ENCODE data around the gene CARS2. TPM values are rescaled to one million over a fixed set of nuclear protein-coding genes. Genes with fewer than 3 reads are reported as not detected.

The CARS2 gene
- total and polyA plus RNA-seq, 4 experiments from 2014 or later: 36.0 to 102 (median 79.6) TPM

DNA sequence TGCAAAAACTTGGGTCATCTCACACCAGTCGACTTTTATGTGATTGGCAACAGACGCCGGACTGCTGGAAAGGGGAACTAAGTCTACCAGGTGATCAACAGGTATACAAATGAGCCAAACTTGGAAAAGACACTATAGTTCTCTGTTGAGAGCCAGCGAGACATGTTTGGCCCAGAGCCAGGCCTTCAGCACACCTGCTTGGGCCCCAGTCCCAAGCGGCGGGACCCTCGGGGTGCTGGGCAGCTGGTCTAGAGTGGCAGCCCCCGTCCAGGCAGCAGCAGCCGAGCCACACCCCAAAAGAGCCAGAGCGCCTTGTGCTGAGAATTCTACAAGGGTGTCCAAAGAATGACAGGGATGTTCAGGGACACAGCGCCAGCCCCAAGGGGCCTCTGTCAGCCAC, 62.6 kb downstream of the CARS2 start:
- H3K27me3 ChIP-seq (ENCODE audit: insufficient read depth, low read length): no peaks in the 10 kb centered on the region
- ChIA-PET POLR2A (ENCODE audit: partially characterized antibody) (no interaction called here), CTCF (ENCODE audit: partially characterized antibody) (no interaction called here)
- no peaks in the 10 kb centered on the region for H3K9me3 ChIP-seq (ENCODE audit: control insufficient read depth in 1 of 2, low read length in 2 of 2)
- H3K4me3 ChIP-seq (ENCODE audit: low read length in 2 of 2): no peak overlapping the region
- peaks cover 28% of the 10 kb centered on the region for H3K36me3 ChIP-seq (ENCODE audit: insufficient read depth, low read length)
- H3K27ac ChIP-seq (ENCODE audit: low read depth, low read length): no peak overlapping the region
- no peaks in the 10 kb centered on the region for H3K4me1 ChIP-seq (ENCODE audit: insufficient read depth, low read length)
- DNase-seq: no peak
- H3K36me3 Mint-ChIP-seq: peaks cover 27 to 63% of the 10 kb centered on the region in 2 donors
- intact Hi-C loops (cut with micrococcal nuclease): no loop called here
- H3K4me3 Mint-ChIP-seq: no peak overlapping the region
- peaks cover 0 to 2% (median 0%) of the 10 kb centered on the region in 8 donors for H3K9me3 Mint-ChIP-seq
- peaks cover 0 to 14% (median 0%) of the 10 kb centered on the region in 4 donors for H3K4me1 Mint-ChIP-seq
- H3K27ac Mint-ChIP-seq: no peak overlapping the region
- H3K27me3 Mint-ChIP-seq: no peaks in the 10 kb centered on the region

DNA sequence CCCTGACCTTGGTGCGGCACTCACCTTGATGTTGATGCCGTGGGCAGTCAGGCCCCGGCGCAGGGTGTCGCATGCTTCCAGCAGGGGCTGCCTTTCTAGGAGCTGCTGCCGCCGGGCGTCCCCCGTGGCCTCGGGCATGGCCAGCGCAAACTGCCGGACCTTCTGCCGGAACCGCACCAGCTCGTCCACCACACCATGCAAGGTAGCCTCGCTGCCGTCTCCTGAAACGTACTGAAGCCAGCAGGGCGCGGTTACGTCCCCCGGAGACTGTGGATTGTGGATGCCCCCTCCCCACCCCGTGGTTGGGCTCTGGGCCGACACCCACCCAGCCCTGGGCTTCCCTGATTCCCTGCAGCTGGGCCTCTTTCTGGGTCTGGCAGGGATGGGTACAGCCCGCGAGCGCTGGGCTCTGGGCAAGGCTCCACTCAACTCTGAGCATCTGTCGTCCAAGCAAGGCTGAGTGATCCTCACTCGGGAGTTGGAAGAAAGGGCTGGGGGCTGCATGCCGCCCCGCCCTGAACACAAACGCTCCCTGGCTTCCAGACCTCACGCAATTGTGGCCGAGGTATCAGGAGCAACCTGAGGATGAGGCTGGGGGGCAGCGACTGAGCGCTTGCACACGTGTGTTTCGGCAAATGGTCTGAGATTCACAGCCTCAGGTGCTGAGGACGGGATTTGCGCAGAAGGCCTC, 63.5 kb downstream of the CARS2 start:
- Mint-ChIP-seq H3K4me3 (no peak overlapping the region), H3K27me3 (no peaks in the 10 kb centered on the region), H3K27ac (peak overlapping the region in 1 of 7 donors; percentile 52), H3K36me3 (peaks cover 29 to 63% of the 10 kb centered on the region in 2 donors), H3K9me3 (peaks cover 0 to 2% (median 0%) of the 10 kb centered on the region in 8 donors), H3K4me1 (peaks cover 0 to 14% (median 0%) of the 10 kb centered on the region in 4 donors)
- H3K4me3 ChIP-seq (ENCODE audit: low read length in 2 of 2): no peak overlapping the region
- POLR2A ChIA-PET (ENCODE audit: partially characterized antibody): no interaction called here
- no peaks in the 10 kb centered on the region for H3K9me3 ChIP-seq (ENCODE audit: control insufficient read depth in 1 of 2, low read length in 2 of 2)
- H3K4me1 ChIP-seq (ENCODE audit: insufficient read depth, low read length): no peaks in the 10 kb centered on the region
- CTCF ChIA-PET (ENCODE audit: partially characterized antibody): no interaction called here
- intact Hi-C loops (cut with micrococcal nuclease): no loop called here
- peaks cover 30% of the 10 kb centered on the region for H3K36me3 ChIP-seq (ENCODE audit: insufficient read depth, low read length)
- no peak for DNase-seq
- no peaks in the 10 kb centered on the region for H3K27me3 ChIP-seq (ENCODE audit: insufficient read depth, low read length)
- no peak overlapping the region for H3K27ac ChIP-seq (ENCODE audit: low read depth, low read length)

DNA sequence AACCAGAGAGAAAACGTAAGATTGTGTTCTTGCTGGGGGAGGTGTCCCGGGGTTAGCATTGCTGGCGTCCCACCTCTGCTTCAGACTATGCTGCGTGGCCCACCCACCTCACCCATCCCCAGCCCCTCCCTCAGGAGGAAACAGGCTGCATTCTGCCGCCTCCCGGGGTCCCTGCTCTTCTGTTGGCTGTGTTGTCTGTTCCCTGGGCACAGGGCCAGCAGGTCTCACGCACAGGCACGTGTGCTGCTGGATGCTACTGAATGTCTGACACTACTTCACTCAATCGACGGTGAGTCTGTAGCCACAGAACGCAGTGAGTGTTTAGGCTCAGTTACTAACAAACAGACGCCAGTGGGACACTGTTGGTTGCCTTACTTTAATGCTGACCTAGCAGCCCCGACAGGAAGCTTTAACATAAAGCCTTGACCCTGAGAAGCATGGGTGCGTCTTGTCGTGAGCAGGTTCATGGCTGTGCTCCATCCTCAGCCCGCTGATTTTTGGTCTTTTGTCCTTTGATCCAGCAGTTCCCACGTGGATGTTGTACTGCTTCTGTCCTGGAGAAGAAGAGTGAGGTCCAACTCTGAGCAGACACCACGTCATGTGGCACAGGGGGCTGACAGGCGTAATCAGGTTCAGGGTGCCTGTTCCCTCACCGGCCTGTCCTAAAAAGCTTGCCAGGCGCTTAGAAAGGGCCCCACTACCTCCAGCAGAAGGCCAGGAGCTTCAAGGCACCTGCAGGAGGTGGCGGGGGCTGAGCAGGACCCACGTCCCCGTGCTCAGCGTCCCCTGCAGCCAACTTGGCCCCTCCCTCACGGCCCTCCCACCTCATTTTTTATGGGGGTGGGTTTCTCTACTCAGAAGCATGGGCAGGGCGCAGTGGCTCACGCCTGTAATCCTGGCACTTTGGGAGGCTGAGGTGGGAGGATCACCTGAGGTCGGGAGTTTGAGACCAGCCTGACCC, 64.6 kb downstream of the CARS2 start:
- CTCF ChIA-PET (ENCODE audit: partially characterized antibody): no interaction called here
- peaks cover 0 to 14% (median 0%) of the 10 kb centered on the region in 4 donors for H3K4me1 Mint-ChIP-seq
- POLR2A ChIA-PET (ENCODE audit: partially characterized antibody): interaction anchor here (0.6 kb wide), 1 partner anchor 1988 kb away, joined by 3 read pairs; no protein-coding TSS in a partner anchor

DNA sequence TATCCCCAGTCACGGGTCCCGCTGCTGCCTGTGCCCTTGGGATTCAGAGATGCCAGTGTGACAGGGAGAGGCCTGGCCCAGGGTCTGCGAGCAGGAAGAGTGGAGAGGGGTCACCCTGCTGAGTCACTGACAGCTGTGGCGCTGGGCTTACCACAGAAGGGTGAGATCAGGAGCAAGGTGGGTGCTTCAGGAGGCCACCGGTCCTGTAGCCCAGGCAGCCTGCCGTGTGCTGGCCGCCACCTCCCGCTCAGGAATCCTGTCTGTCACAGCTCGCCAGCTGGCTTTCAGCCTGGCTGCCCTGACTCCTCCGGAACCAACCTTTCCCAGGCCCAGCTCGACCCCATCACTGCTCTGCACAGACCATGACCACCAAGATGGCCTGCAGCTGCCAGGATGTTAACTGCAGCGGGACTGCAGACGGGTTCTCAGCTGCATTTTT, 65.3 kb downstream of the CARS2 start:
- H3K36me3 ChIP-seq (ENCODE audit: insufficient read depth, low read length): peaks cover 48% of the 10 kb centered on the region
- peaks cover 39 to 71% of the 10 kb centered on the region in 2 donors for H3K36me3 Mint-ChIP-seq

More for the DNA sequence above, 64.6 kb downstream of the CARS2 start:
- intact Hi-C loops (cut with micrococcal nuclease): no loop called here
- Mint-ChIP-seq H3K27ac (peak overlapping the region in 4 of 7 donors; percentile 17 to 81 (median 54)), H3K36me3 (peaks cover 35 to 73% of the 10 kb centered on the region in 2 donors), H3K4me3 (no peak overlapping the region), H3K9me3 (peaks cover 0 to 2% (median 0%) of the 10 kb centered on the region in 8 donors), H3K27me3 (no peaks in the 10 kb centered on the region)
- Histone ChIP-seq H3K4me1 (ENCODE audit: insufficient read depth, low read length) (no peaks in the 10 kb centered on the region), H3K27ac (ENCODE audit: low read depth, low read length) (no peak overlapping the region), H3K27me3 (ENCODE audit: insufficient read depth, low read length) (no peaks in the 10 kb centered on the region), H3K9me3 (ENCODE audit: control insufficient read depth in 1 of 2, low read length in 2 of 2) (no peaks in the 10 kb centered on the region), H3K36me3 (ENCODE audit: insufficient read depth, low read length) (peaks cover 41% of the 10 kb centered on the region), H3K4me3 (ENCODE audit: low read length in 2 of 2) (no peak overlapping the region)
- DNase-seq: no peak

DNA sequence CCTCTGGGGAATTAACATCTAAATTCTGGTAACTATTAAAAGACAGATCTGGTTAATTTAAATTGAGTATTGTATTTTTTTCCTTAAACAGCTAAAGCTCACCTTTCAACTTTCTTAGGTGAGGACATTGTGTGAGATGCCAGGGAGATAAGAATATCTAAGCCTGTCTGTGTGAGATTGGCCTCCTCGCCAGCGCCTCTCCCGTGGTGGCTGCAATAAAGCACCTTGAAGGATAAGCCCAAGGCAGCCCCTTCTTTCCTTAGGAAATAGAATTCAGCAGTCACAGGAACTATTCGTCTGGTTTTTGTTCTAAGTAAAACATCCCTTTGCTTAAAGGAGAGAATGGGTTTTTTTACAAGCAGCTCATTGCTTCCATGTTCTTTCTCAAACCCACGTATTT, 66.0 kb downstream of the CARS2 start:
- H3K27me3 Mint-ChIP-seq: no peaks in the 10 kb centered on the region
- peaks cover 0 to 2% (median 0%) of the 10 kb centered on the region in 8 donors for H3K9me3 Mint-ChIP-seq
- Histone ChIP-seq H3K27me3 (ENCODE audit: insufficient read depth, low read length) (no peaks in the 10 kb centered on the region), H3K27ac (ENCODE audit: low read depth, low read length) (no peak overlapping the region), H3K36me3 (ENCODE audit: insufficient read depth, low read length) (peaks cover 54% of the 10 kb centered on the region), H3K4me3 (ENCODE audit: low read length in 2 of 2) (no peak overlapping the region), H3K9me3 (ENCODE audit: control insufficient read depth in 1 of 2, low read length in 2 of 2) (no peaks in the 10 kb centered on the region), H3K4me1 (ENCODE audit: insufficient read depth, low read length) (no peaks in the 10 kb centered on the region)
- H3K4me1 Mint-ChIP-seq: peaks cover 0 to 4% (median 0%) of the 10 kb centered on the region in 4 donors
- CTCF ChIA-PET (ENCODE audit: partially characterized antibody): no interaction called here
- H3K4me3 Mint-ChIP-seq: no peak overlapping the region
- intact Hi-C loops (cut with micrococcal nuclease): no loop called here
- POLR2A ChIA-PET (ENCODE audit: partially characterized antibody): no interaction called here
- H3K27ac Mint-ChIP-seq: peak overlapping the region in 6 of 7 donors; percentile 12 to 62 (median 39)
- no peak for DNase-seq
- peaks cover 40 to 78% of the 10 kb centered on the region in 2 donors for H3K36me3 Mint-ChIP-seq

More for the DNA sequence above, 65.3 kb downstream of the CARS2 start:
- no peak overlapping the region for H3K4me3 Mint-ChIP-seq
- H3K4me3 ChIP-seq (ENCODE audit: low read length in 2 of 2): no peak overlapping the region
- H3K27me3 ChIP-seq (ENCODE audit: insufficient read depth, low read length): no peaks in the 10 kb centered on the region
- intact Hi-C loops (cut with micrococcal nuclease): no loop called here
- H3K4me1 ChIP-seq (ENCODE audit: insufficient read depth, low read length): no peaks in the 10 kb centered on the region
- peaks cover 0 to 2% (median 0%) of the 10 kb centered on the region in 8 donors for H3K9me3 Mint-ChIP-seq
- ChIA-PET CTCF (ENCODE audit: partially characterized antibody) (no interaction called here), POLR2A (ENCODE audit: partially characterized antibody) (no interaction called here)
- no peaks in the 10 kb centered on the region for H3K27me3 Mint-ChIP-seq
- H3K4me1 Mint-ChIP-seq: peaks cover 0 to 11% (median 0%) of the 10 kb centered on the region in 4 donors
- H3K9me3 ChIP-seq (ENCODE audit: control insufficient read depth in 1 of 2, low read length in 2 of 2): no peaks in the 10 kb centered on the region
- no peak for DNase-seq
- peak overlapping the region in 2 of 7 donors; percentile 41 to 42 for H3K27ac Mint-ChIP-seq
- H3K27ac ChIP-seq (ENCODE audit: low read depth, low read length): no peak overlapping the region

DNA sequence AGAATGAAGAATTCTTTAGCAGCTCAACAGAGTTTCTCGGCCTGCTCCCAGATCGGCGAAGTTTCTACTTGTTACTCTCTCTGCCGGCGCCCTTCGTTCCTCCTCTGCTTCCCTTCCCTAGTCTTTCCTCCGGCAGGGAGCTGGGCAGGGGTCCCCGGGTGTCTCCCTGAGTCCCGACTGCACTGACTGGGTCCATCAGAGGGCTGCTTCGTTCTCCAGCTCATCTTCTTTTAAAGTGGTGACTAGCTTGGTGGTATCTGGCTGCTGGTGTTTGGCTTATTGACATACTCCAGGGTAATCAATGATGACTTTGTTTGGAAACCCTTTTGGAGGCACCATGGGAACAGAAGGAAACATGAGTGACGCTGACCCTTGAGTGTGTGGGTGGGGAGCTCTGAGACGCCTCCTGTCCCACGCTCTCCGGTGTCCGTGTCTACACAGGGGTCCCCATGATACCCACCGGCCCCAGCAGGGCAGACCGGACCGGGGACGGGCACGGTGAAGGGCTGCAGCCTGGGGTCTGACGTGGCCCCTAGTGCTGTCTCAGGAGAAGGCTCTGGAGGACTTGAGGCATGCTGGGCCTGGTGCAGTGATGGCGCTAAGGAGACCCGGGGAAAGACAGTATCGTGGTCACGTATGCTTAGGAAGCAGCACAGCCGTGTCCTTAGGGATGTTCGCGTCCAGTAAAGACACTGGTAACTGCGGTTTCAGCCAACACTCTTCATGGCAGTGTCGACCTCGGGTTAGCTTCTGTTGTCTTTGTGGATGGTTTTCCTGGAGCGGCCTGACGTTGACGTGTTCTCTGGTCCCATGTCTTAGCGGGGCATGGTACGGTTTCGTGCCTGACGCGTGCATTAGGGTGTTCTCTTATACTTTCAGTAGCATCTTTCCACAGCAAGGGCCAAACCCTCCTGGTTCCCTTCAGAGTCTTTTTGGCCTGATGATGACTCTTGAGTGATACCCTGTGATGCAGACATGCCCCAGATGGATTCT, 66.8 kb downstream of the CARS2 start:
- Mint-ChIP-seq H3K27me3 (no peaks in the 10 kb centered on the region), H3K36me3 (peaks cover 43 to 79% of the 10 kb centered on the region in 2 donors), H3K27ac (peak overlapping the region in 4 of 7 donors; percentile 4 to 74 (median 28)), H3K9me3 (peaks cover 0 to 2% (median 0%) of the 10 kb centered on the region in 8 donors), H3K4me1 (no peaks in the 10 kb centered on the region), H3K4me3 (no peak overlapping the region)
- H3K4me3 ChIP-seq (ENCODE audit: low read length in 2 of 2): no peak overlapping the region
- H3K36me3 ChIP-seq (ENCODE audit: insufficient read depth, low read length): peaks cover 57% of the 10 kb centered on the region
- no peaks in the 10 kb centered on the region for H3K27me3 ChIP-seq (ENCODE audit: insufficient read depth, low read length)
- ChIA-PET CTCF (ENCODE audit: partially characterized antibody) (no interaction called here), POLR2A (ENCODE audit: partially characterized antibody) (interaction anchor here (0.6 kb wide), 1 partner anchor 76 kb away, joined by 3 read pairs; no protein-coding TSS in a partner anchor)
- no peak for DNase-seq
- no peak overlapping the region for H3K27ac ChIP-seq (ENCODE audit: low read depth, low read length)
- no peaks in the 10 kb centered on the region for H3K9me3 ChIP-seq (ENCODE audit: control insufficient read depth in 1 of 2, low read length in 2 of 2)
- intact Hi-C loops (cut with micrococcal nuclease): no loop called here
- H3K4me1 ChIP-seq (ENCODE audit: insufficient read depth, low read length): no peaks in the 10 kb centered on the region

Data from CD4-positive, alpha-beta memory T cell (primary cell).